H1 (cell line): Measurements from ENCODE around the gene PHACTR2.

Experiments used
- EP300 ChIP-seq, 2 experiments: IDR thresholded peaks; 1 replicate in 1 of 2; 2 replicates in 1 of 2; pipeline ENCODE4 v1.6.1; 2011 to 2012; ENCODE audit warnings: low read depth in 2 of 2, low read length in 2 of 2, mild to moderate bottlenecking in 2 of 2, borderline replicate concordance in 1 of 2, inconsistent platforms in 1 of 2, moderate library complexity in 1 of 2
- GTF2F1 ChIP-seq: IDR thresholded peaks from 2 replicates; pipeline ENCODE4 v1.6.1; 2012; ENCODE audit warnings: low read depth, low read length, improper control_type of control experiment, borderline replicate concordance
- POLR2AphosphoS5 ChIP-seq: IDR thresholded peaks from 2 replicates; pipeline ENCODE4 v1.6.1; 2011; ENCODE audit warnings: low read depth, low read length
- USF2 ChIP-seq: IDR thresholded peaks from 2 replicates; pipeline ENCODE4 v1.6.1; 2011; ENCODE audit warnings: low read length, improper control_type of control experiment
- TF ChIP-seq, protein P1 (sequence below), 3 experiments: IDR thresholded peaks; 1 replicate in 2 of 3; 2 replicates in 1 of 3; pipeline versions ENCODE4 v1.5.1 to v1.6.1; 2011; ENCODE audit warnings: low read length in 3 of 3, mild to moderate bottlenecking in 3 of 3, inconsistent platforms in 2 of 3, low read depth in 1 of 3, moderate library complexity in 1 of 3; ENCODE audit not compliant: insufficient read depth in 1 of 3; ENCODE audit errors: control extremely low read depth in 1 of 3

- no peak for TF ChIP-seq USF2
- TF ChIP-seq POLR2AphosphoS5: no peak
- no peak for TF ChIP-seq EP300 (IDR thresholded peaks at IDR 0.05; ENCODE audit: borderline replicate concordance in 1 of 2, low read depth in 2 of 2, low read length in 2 of 2)
- TF ChIP-seq GTF2F1: no peak
- TF ChIP-seq, protein P1, sequence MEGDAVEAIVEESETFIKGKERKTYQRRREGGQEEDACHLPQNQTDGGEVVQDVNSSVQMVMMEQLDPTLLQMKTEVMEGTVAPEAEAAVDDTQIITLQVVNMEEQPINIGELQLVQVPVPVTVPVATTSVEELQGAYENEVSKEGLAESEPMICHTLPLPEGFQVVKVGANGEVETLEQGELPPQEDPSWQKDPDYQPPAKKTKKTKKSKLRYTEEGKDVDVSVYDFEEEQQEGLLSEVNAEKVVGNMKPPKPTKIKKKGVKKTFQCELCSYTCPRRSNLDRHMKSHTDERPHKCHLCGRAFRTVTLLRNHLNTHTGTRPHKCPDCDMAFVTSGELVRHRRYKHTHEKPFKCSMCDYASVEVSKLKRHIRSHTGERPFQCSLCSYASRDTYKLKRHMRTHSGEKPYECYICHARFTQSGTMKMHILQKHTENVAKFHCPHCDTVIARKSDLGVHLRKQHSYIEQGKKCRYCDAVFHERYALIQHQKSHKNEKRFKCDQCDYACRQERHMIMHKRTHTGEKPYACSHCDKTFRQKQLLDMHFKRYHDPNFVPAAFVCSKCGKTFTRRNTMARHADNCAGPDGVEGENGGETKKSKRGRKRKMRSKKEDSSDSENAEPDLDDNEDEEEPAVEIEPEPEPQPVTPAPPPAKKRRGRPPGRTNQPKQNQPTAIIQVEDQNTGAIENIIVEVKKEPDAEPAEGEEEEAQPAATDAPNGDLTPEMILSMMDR (IDR thresholded peaks at IDR 0.05; ENCODE audit: control extremely low read depth in 1 of 3, insufficient read depth in 1 of 3, low read depth in 1 of 3, low read length in 3 of 3): no peak
Measured at GRCh38 chr6:143802833-143803565, 125.2 kb downstream of the PHACTR2 start.
